Activated T-cell treated with anti-CD3 and anti-CD28 coated beads for 4 hours (primary cell): ENCODE results near the gene LRRC49.
"Not testable (repeated sequence)": the region's sequence is repeated elsewhere in the genome, so short reads cannot be mapped to it uniquely, and the experiment has no call there.

Source experiments
- DNase-seq: peaks from one replicate; pipeline ENCODE4 v3.0.0-alpha.2; 2020

The LRRC49 gene

DNA sequence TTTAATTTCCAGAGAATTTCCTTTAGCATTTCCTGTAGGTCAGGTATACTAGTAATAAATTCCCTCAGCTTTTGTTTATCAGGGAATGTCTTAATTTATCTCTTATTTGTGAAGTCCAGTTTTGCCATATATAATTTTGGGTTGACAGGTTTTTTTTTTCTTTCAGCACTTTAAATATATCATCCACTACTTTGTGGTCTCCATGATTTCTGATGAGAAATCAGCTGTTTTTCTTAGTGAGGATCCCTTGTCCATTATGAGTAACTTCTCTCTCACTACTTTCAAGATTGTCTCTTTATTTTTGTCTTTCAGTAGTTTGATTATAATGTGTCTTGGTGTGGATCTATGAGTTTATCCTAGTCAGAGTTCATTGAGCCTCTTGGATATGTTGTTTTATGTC is 105.7 kb downstream of the LRRC49 start:
- DNase-seq, result no peak

DNA sequence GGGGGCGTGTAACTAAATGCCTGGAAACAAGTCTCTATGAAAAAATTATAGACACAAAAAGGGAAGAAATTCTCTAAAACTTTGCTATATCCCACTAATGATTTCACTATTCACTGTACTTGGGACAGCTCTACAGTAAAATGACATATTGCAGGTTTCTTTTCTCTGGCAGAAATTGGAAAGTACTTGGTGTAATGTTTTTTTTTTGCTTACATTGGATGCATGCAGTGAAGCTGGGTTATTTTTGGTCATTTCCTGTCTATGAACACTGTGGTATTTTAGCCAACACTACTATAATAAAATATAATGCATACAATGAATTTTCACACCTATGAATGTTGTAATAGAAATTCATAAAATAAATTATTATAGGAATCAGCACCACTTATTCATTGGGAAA is 109.7 kb downstream of the LRRC49 start:
- DNase-seq, result no peak

DNA sequence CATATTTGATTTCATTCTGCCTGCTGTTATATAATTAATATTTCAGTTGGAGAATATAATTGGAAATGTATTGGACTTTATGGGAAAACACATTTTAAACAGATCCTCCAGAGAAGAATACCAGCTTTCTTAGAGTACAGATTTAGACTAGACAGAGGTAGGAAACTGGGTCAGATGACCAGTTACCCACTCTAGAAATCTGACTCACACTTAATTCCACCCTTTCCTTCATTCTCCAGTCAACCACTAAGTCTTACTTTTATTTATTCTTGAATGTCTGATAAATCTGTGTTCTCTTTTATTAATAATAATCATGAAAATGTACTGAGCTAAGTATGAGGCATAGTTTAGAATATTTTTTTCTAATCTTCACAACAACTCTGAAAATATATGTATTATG is 110.7 kb downstream of the LRRC49 start:
- no peak for DNase-seq

DNA sequence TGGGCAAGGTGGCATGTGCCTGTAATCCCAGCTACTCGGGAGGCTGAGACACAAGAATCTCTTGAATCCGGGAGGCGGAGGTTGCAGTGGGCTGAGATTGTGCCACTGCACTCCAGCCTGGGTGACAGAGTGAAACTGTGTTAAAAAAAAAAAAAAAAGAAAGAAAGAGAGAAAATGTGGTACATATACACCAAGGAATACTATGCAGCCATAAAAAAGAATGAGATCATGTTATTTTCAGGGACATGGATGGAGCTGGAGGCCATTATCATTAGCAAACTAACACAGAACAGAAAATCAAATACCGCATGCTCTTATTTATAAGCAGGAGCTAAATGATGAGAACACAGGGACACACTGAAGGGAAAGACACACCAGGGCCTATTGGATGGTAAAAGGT is 111.9 kb downstream of the LRRC49 start:
- not testable (repeated sequence) for DNase-seq

DNA sequence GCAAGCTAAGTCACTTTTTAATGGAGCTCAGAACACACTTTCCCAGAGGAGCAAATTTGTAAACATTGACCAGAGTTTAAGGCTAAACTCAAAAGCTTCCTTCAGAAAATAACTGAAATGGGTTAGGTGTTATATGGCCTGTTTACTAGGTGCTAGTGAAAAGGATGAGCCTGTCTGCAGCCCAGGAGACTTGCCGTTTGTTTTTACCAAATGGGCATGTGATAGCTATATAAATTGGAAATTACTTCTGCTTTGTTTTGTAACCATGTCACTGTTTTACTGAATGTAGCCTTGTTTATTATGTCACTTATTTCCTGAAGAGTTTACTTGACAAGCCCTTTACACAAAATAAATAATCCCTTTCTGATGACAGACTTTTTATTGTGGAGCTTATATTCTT is 113.3 kb downstream of the LRRC49 start:
- no peak for DNase-seq

DNA sequence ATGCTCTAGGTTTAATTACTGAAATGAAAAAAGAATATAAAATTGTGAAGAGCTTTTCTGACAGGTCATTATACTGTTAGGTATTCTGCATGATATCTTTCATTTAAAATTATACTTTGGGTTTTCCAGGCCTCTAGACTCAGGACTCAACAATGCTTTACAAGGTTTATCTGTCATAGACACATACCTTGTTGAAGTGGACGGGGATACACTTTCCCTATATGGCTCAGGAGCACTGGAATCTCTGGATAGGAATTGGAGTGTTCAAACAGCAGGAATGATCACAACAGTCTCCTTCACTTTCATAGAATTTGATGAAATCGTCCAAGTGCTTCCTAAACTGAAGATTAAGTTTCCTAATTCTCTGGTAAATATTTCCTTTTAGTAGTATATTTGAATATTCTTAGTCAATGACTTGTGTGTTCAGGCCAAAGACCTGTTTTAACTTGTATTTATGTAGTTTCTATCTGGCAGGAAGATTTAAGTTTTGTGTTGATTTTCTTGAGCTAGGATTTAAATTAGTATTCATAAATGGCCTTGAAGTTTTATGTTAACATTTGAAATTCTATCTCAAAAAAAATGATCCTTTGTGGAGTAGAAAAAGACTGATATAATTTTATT is 115.7 kb downstream of the LRRC49 start:
- no peak for DNase-seq

DNA sequence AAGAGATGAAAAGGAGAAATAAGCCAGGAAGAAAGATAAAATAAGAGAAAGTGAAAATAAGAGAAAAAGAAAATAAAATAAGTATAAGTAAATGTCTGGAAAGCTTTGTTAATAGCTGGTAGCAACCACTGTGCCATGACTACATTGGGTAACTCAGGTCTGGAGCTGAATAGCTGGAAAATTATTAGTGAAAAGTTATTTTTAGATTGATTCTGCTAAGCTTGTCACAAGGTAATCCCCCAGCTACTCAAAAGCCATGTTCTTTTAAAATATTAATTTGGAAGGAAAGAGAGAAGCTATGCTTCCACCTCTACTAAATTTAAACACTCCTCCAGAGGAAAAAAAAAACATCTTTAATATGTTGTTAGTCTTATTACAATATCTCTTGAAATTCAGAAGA is 117.8 kb downstream of the LRRC49 start:
- no peak for DNase-seq

DNA sequence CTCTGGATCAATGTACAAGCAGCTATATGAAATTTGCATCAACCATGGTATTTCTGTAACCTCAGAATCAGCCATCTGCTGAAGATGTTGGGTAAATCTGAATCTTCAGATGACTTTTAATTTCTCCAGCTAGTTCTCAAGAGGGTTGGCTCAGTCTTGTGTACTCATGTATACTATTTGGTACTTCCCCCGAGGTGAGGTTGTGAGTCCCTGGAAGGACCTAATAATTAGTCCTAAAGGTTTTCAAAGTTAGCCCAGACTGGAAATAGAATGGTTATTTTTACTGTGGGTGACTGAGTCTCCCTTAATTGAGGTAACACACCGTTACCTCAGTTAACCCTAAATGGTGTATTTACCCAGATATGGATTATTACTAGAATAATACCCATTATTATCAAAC is 118.4 kb downstream of the LRRC49 start:
- no peak for DNase-seq

DNA sequence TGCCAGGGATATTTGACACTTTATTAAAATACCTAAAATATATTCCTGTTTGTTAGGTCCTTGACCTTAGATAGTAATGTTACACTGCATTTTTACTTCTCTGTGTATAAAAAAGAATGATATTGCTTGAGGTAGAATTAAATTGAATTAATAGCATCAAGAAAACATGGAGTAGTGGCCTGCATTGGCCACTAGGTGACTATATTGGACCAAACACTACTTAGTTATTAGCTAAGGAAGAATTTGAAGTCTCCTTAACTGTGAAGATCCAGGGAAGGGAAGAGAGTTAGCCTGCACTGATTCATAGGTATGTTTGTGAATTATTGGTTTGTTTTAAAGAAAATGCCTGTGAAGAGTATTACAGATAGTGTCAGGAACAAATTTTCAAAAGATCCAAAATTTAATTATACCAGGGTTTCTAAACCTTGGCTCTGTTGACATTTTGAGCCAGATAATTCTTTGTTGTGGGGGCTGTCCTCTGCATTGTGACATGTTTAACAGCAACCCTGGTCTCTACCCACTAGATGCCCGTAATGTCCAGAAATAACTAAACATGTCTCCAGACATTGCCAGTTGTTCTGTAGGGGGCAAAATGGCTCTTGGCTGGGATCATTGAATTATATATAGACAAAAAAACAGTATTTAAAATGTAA is 119.0 kb downstream of the LRRC49 start:
- no peak for DNase-seq

DNA sequence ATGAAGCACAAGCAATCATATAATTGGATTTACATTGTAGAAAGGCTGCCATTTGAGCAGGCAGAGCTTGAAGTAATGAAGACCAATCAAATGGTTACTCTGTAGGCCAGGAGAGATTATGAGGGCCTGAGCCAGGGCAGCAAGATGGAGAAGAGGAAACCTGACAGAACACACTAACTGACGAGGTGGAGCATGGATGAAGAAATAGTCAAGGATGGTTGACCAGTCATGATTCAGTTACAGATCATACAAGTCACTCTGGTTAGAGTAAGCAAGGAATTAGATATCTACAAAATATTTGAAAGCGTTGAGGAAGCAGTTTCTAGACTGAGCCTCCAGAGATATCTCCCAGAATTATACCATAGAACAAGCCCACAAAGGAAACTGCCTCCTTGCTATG is 120.8 kb downstream of the LRRC49 start:
- DNase-seq, result no peak

DNA sequence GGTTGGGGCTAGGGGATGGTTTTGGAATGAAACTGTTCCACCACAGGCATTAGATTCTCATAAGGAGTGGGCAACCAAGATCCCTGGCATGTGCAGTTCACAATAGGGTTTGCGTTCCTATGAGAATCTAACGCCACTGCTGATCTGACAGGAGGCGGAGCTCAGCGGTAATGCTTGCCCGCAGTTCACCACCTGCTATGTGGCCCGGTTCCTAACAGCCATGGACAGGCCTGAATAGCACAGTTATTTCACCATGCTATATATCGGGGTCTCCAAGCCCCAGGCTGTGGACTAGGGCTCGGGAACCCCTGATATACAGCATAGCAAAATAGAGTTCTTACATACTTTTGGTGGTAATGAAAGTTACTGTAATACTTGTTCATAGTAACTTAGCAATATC is 122.7 kb downstream of the LRRC49 start:
- DNase-seq, result no peak

DNA sequence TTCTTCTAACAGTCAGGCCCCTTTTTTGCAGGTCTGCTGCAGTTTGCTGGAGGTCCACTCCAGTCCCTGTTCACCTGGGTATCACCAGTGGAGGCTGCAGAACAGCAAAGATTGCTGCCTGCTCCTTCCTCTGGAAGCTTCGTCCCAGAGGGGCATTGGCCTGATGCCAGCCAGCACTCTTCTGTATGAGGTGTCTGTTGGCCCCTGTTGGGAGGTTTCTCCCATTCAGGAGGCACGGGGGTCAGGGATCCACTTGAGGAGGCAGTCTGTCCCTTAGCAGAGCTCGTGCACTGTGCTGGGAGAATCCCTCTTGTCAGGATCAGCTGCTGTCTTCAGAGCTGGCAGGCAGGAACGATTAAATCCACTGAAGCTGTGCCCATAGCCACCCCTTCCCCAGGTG is 138.6 kb downstream of the LRRC49 start:
- DNase-seq, result not testable (repeated sequence)

DNA sequence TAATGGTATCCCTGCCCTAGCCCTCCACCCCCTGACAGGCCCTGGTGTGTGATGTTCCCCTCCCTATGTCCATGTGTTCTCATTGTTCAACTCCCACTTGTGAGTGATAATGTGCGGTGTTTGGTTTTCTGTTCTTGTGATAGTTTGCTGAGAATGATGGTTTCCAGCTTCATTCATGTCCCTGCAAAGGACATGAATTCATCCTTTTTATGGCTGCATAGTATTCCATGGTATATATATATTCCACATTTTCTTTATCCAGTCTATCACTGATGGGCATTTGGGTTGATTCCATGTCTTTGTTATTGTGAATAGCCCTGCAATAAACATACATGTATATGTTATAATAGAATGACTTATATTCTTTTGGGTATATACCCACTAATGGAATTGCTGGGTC is 142.9 kb downstream of the LRRC49 start:
- not testable (repeated sequence) for DNase-seq

DNA sequence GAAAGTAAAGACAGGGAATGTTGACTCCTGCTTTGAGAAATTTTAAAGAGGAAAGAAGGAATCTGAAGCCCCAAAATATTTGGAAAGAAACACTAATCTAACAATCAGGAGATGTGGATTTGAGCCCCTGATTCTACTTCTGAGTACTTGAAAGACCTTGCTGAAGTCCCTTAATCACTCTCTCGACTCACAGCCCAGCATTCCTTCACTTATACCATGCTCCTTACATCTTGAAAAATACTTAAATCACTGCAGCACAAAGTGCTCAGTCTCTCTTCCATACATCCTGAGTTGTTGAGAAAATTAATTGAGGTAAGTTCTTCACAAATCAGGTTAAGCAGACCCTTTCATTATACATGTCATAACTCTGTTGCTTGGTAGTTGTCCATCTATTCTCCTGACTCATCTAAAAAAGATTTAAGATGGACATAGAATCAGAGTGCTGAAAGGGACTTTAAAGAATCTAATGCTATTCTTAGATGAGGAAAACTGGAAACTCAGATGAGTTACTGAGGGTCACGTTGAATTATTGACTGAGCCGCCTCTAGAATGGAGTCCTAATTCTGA is 149.8 kb downstream of the LRRC49 start:
- no peak for DNase-seq

DNA sequence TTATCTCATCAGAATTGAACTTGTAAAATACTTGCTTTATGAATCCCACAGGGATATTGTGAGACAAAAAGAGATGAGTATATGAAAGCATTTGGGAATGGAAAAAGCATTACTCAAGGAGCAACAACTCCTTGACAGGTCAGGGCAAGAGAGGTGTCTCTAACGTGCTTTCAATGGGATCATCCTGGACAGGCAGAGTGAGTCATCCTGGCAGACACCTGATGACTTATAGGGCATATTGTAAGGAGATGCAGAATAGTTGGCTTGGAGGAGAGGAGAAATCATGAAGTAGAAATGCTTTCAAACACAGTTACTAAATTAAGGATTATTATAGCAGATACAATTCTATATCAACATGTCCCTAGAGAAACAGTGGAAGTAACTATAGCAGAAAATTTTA is 150.7 kb downstream of the LRRC49 start:
- no peak for DNase-seq

DNA sequence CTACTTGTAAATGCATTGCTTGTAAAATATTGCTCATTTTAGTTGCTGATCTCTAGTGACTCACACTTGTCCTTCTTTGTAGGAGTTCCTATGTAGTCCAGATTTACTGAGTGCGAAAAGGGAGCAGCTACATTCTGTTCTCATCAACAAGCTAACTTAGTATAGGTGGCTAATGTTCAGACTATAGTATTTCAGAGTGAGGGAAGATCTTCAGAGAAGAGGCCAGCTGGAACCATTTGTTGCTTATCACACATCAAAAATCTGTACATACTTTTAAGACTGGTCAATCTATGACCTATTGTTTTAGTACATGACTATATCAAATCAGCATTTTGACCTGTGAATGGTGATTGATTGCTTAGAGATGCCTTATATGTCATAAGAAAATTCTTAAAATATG is 151.4 kb downstream of the LRRC49 start:
- DNase-seq, result no peak

DNA sequence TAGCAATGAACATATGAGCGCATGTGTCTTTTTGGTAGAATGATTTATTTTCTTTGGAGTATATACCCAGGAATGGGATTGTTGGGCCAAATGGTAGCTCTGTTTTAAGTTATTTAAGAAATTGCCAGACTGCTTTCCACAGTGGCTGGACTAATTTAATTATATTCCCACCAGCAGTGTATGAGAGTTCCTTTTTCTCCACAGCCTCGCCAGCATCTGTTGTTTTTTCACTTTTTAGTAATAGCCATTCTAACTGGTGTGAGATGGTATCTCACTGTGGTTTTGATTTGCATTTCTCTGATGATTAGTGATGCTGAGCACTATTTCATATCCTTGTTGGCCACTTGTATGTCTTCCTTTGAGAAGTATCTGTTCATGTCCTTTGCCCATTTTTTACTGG is 153.5 kb downstream of the LRRC49 start:
- not testable (repeated sequence) for DNase-seq

DNA sequence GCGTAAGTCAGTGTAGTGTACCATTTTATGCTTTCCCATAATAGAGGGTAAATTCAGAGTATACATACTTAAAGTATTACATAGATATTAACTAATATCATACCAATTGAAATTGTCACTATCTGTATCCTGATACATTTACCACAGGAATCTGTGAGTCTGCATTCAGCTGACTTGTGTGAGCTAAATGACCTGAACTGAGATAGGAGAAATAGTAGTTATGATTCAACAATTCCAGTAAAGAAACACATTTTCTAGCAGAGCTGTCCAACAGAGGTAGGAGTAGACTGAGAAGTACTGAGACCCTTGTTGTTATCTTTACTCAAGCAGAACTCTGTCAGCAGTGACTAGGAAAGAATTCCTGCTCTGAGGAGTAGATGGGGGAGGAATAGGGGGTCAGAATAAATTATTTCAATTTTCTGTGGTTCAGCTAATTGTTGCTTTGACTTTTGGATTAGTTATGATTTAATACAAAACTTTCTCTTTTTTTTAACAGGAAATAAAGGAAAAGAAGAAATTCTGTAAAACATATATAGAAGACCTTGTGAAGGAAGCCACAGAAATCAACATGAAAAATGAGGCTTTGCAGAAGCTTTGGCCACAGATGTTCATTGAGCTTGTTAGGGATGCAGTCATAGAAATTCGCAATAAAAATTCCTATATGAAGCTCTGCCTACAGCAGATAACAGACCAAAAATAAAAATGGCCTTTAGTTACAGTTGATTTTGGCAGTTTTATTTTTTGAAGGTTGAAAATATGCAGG is 156.5 kb downstream of the LRRC49 start:
- no peak for DNase-seq

DNA sequence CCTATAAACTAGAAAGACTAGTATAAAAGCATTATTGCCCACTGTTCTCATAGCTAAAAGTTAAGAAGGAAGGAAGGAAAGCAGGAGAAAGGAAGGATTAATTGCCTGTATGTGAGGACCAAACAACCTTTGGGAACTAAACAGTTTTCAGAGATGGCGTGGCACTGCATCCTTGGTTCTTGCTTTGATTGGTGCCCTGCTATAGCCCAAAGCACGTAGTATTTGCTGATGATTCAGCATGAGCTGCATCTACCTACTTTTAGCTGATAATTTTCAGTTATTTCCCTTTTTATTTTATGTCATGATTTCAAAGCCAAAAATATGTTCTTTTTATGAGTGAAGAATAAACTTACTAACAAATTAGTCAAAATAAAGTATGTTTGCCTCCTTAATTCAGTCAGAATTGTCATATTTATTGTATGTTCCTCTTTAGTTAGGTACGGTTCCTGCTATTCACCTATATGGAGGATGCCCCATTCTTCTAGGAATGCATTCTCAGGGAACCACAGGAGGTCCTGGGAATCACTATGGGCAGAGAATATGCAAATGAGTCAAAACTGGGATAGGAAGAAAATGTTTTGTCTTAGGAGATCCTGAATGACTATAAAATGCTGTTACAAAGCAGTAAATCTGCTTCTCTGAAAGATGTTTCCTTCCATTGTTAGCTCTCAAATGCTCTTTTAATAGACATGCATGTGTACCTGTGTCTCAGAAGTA is 157.2 kb downstream of the LRRC49 start:
- no peak for DNase-seq

DNA sequence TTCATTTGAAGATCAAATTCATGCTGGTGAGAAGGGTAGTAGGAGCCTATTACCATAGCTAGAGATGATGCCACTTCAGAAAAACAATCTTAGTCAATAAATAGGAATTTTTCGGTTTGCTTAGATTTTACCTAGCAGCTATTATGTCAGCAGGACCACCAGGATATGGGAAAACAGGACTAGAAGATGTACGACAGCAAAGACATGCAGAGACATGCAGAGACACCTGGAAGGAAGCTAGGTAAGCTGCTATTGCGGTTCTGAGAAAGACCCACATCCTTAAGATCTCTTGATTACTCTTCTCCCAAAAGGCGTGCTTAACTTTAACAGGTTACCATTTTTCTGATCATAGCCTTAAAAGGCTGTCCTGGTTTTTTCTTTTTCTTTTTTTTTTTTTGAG is 157.8 kb downstream of the LRRC49 start:
- DNase-seq, result no peak

DNA sequence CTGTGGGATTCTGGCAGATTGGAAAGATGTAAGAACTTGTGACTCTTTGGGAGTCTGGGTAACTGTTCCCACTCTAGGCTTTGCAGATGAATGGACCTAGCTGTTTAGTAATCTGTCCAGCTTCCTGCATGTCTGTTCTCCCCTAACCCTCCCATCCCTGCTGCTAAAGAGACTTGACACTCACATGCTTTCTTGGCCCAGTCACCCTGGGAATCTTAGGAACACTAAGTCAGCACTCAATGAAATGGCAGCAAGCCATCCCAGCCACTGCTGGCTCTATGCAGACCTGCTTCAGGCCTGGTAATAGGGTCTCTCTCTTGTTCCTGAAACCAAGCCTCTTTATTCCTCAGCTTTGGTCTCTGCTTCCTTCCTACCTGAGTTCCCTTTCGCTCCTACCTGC is 158.9 kb downstream of the LRRC49 start:
- no peak for DNase-seq

DNA sequence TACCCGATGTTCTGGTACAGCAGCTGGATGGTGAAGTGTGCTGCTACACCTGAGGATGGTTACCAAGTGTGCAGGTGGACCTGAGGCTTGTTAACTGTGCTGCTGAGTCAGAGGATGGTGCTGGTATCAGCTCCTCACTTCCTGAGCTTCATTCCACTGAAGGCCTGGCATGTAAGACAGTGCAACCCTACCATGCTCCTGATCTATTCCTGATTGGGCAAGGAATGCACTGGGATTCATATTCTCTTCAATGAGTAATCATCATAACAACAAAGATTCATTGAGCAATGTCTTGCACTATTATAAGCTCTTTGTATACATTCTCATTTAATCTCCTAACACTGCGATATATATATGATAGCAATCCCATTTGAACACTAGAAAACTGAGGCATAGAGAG is 159.7 kb downstream of the LRRC49 start:
- DNase-seq, result no peak

DNA sequence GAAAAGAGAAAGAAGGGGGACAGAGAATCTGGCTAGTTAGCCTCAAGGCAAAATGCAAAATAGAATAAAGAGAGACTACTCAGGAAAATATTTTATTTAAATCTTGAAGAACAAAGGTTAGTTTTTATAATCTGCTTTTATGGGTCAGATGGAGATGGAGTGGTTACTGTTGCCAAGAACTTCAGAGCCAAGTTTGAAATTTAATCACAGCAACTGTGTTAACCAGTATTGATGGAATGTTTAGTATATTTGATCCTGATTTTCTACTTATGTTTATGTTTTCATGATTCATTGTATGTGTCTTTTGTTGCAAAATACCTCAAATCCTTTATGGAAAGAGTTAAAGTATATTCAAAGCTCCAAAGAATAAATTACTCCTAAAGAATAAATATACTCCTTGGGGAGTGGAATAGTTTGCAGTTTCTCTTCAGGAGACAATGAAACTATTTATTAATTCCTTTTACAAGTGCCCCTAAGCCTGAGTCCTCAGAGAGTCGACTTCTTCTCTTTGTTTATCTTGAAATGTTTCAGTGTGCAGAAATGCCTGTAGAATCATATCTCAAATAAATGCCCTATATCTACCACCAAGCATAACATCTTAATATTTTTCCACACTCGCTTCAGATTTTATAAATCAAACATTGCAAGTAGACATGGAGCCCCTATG is 161.8 kb downstream of the LRRC49 start:
- DNase-seq, result no peak
